Sigmoid colon (tissue), 4 donors: ENCODE results near the gene TUG1.

Source experiments
- POLR2AphosphoS5 ChIP-seq, 4 donors: sonication (generic); formaldehyde crosslinking; IDR thresholded peaks; one replicate each; pipeline ENCODE4 v1.6.1; 2017; ENCODE audit warnings: antibody characterized with exemption in 4 of 4
- TF ChIP-seq, protein P1 (sequence below), 4 experiments: fragments of 450-650 bp in 3 of 4; fragments of 200-600 bp in 1 of 4; IDR thresholded peaks; one replicate each; pipeline ENCODE4 v1.5.1; 2016 to 2019; ENCODE audit warnings: antibody characterized with exemption in 4 of 4, mild to moderate bottlenecking in 3 of 4, moderate library complexity in 2 of 4

GRCh38 chr22:30927806-30928205, 41.3 kb upstream of the TUG1 start:
- TF ChIP-seq, protein P1, sequence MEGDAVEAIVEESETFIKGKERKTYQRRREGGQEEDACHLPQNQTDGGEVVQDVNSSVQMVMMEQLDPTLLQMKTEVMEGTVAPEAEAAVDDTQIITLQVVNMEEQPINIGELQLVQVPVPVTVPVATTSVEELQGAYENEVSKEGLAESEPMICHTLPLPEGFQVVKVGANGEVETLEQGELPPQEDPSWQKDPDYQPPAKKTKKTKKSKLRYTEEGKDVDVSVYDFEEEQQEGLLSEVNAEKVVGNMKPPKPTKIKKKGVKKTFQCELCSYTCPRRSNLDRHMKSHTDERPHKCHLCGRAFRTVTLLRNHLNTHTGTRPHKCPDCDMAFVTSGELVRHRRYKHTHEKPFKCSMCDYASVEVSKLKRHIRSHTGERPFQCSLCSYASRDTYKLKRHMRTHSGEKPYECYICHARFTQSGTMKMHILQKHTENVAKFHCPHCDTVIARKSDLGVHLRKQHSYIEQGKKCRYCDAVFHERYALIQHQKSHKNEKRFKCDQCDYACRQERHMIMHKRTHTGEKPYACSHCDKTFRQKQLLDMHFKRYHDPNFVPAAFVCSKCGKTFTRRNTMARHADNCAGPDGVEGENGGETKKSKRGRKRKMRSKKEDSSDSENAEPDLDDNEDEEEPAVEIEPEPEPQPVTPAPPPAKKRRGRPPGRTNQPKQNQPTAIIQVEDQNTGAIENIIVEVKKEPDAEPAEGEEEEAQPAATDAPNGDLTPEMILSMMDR (IDR thresholded peaks at IDR 0.05), result no peak
- TF ChIP-seq POLR2AphosphoS5 (IDR thresholded peaks at IDR 0.05), result no peak
